IgD-negative memory B cell (primary cell): Measurements from ENCODE around the gene SPACA7. TPM values are rescaled to one million over a fixed set of nuclear protein-coding genes. Genes with fewer than 3 reads are reported as not detected.

Source experiments
- H3K27ac Mint-ChIP-seq, 3 donors: one replicate each; pipeline ENCODE4 v1.8.0; 2020 to 2022; ENCODE audit warnings: mild to moderate bottlenecking in 3 of 3, mixed read lengths in 3 of 3, moderate library complexity in 1 of 3
- H3K27me3 Mint-ChIP-seq: one replicate; pipeline ENCODE4 v1.8.0; 2021; ENCODE audit warnings: mixed read lengths
- H3K36me3 Mint-ChIP-seq: one replicate; pipeline ENCODE4 v1.8.0; 2020; ENCODE audit warnings: mild to moderate bottlenecking, mixed read lengths
- H3K4me1 Mint-ChIP-seq, 3 donors: one replicate each; pipeline ENCODE4 v1.8.0; 2020 to 2022; ENCODE audit warnings: mixed read lengths in 3 of 3, mild to moderate bottlenecking in 1 of 3
- H3K4me3 Mint-ChIP-seq, 4 donors: one replicate each; pipeline ENCODE4 v1.8.0; 2020 to 2022; ENCODE audit warnings: mild to moderate bottlenecking in 4 of 4, mixed read lengths in 4 of 4, moderate library complexity in 3 of 4
- H3K9me3 Mint-ChIP-seq, 3 donors: one replicate each; pipeline ENCODE4 v1.8.0; 2020 to 2021; ENCODE audit warnings: mixed read lengths in 3 of 3, mild to moderate bottlenecking in 1 of 3
- polyA plus RNA-seq: library from polyadenylated mRNA; unstranded; fragments of 300-500 nt; fragmentation: Illumina TruSeq; gene quantifications from one replicate; pipeline ENCODE4 v1.2.3, GENCODE V29; 2021

Gene SPACA7, protein sequence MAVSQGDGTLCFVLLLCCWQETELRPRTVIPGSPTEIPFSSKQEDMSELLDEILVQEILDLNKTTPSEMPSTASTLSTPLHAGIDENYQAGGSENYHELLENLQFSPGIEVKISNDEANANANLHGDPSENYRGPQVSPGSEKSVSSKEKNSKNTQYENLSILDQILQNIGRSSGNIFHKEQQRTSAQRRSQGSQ
- not detected for polyA plus RNA-seq

DNA sequence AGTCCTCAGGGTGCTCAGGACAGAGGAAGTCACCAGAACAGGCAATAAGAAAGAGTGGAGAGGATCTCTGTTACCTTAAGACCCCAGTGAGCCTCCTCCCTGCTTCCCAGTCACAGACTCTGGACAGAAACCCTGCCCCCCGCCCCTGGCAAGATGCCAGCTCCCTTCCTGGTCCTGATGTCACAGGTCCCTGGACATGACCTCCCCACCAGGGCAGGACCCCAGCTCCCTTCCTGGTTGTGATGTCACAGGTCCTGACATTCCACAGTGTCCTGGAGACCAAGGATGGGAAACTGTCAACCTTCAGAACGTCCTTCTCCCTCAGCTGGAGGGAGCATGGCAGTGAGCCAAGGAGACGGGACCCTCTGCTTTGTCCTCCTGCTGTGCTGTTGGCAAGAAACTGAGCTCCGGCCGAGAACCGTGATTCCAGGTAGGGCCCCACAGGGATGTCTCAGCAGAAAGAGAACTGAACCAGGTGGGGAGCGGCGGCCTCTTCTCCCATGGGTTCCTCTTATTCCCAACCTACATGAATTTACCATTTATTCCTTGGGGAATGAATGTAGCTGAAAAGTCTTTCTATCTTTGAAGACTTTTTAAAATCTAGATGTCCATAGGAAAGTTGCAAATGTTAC, at the start of gene SPACA7:
Gene SPACA7 (plus strand): TSS at position 306 of the 632 bp plus-strand sequence. CDS start 31 bp downstream, at position 337.
- Mint-ChIP-seq H3K4me3 (no peak within 1 kb of the TSS), H3K36me3 (peaks cover 2% of the 10 kb centered on the region), H3K4me1 (no peaks in the 10 kb centered on the region), H3K9me3 (peaks cover 2 to 21% (median 6%) of the 10 kb centered on the region in 3 donors), H3K27me3 (no peaks in the 10 kb centered on the region), H3K27ac (peak within 1 kb of the TSS in 1 of 3 donors; percentile 71)

DNA sequence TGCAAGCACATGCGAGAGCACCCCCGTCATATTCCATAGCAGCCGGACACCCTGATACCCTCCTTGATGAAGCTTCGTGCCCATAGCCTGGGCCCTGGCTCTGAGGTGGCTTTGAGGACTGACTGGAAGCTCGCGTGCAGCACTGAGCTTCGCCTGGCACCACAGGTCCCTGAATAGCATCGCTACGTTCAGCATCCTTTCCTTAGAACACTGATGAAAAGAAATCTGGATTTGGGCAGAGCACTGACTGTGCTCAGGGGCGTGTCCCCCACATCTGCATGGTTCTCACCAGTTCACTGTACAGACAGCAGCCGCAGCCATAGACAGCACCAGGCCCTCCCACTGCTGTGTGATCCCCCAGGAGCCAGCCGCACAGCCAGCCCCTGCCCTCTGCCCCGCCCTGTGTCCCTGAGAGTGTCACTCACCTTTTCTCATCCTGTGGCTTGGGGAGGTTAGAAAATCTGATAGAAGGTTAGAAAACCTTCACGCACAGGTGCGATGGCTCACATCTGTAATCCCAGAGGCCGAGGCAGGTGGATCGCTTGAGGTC, 49.3 kb upstream of the SPACA7 start:
- Mint-ChIP-seq H3K36me3 (no peaks in the 10 kb centered on the region), H3K27ac (no peak overlapping the region), H3K4me3 (no peak overlapping the region), H3K9me3 (peaks cover 0 to 2% (median 0%) of the 10 kb centered on the region in 3 donors), H3K4me1 (no peaks in the 10 kb centered on the region), H3K27me3 (peaks cover 13% of the 10 kb centered on the region)

DNA sequence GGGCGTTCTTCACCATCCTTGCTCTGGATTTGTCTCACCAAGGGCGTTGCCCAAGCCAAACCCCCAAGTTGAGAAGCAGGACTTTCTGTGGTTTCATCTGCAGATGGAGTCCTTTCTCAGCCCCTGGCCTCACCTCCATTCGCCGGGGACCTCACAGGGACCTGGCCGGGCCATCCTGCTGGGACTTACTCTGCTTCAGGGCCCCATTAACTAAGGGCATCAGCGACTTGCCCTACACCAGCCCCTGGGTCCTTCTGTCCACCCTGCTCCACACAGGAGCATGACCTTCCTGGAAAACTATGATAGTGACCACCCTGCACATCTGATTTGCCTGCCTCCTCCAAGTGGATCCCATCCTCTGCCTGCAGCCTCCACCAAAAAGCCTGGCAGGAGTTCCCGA, 47.2 kb upstream of the SPACA7 start:
- no peaks in the 10 kb centered on the region for H3K4me1 Mint-ChIP-seq
- H3K4me3 Mint-ChIP-seq: no peak overlapping the region
- H3K27me3 Mint-ChIP-seq: peaks cover 18% of the 10 kb centered on the region
- H3K27ac Mint-ChIP-seq: no peak overlapping the region
- H3K36me3 Mint-ChIP-seq: no peaks in the 10 kb centered on the region
- H3K9me3 Mint-ChIP-seq: peaks cover 0 to 1% (median 0%) of the 10 kb centered on the region in 3 donors

DNA sequence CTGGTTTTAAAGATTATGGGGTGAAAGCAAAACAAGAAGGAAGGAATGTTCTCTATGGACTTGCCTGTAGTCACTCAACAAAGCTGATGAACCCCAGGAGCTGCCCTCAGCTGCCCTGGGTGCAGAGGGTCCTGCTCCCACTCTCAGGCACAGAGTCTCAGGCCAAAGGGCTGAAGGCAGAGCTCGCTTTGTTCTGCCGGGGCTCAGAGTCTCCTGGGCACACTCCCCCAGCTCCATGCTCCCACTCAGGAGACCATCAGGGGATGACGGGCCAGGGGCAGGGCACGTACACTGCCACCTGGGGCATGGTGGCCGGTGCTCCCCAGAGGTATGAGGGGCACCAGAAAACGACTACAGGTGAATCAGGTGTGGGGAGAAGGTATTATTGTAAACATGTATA, 46.8 kb upstream of the SPACA7 start:
- H3K27me3 Mint-ChIP-seq: peaks cover 18% of the 10 kb centered on the region
- H3K4me1 Mint-ChIP-seq: no peaks in the 10 kb centered on the region
- H3K36me3 Mint-ChIP-seq: no peaks in the 10 kb centered on the region
- no peaks in the 10 kb centered on the region for H3K9me3 Mint-ChIP-seq
- H3K27ac Mint-ChIP-seq: no peak overlapping the region
- no peak overlapping the region for H3K4me3 Mint-ChIP-seq

DNA sequence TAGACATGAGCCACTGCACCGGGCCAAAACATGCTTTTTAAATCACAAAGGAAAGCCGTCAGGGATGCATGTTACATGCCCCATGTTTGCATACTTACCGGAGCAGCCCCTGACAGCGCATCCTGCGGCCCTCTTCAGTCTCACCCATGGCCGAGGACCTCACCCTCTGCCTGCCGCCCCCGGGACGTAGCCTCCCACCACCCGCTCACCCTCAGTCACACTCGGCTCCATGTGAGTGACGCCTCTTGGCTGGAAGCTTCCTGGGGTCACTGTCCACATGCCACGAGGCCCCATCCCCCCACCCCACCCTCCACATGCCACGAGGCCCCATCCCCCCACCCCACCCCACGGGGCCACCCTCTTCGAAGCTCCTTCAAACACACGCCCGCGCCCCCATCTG, 46.1 kb upstream of the SPACA7 start:
- Mint-ChIP-seq H3K4me1 (no peaks in the 10 kb centered on the region), H3K4me3 (no peak overlapping the region), H3K27me3 (peaks cover 18% of the 10 kb centered on the region), H3K36me3 (no peaks in the 10 kb centered on the region), H3K9me3 (no peaks in the 10 kb centered on the region), H3K27ac (no peak overlapping the region)

DNA sequence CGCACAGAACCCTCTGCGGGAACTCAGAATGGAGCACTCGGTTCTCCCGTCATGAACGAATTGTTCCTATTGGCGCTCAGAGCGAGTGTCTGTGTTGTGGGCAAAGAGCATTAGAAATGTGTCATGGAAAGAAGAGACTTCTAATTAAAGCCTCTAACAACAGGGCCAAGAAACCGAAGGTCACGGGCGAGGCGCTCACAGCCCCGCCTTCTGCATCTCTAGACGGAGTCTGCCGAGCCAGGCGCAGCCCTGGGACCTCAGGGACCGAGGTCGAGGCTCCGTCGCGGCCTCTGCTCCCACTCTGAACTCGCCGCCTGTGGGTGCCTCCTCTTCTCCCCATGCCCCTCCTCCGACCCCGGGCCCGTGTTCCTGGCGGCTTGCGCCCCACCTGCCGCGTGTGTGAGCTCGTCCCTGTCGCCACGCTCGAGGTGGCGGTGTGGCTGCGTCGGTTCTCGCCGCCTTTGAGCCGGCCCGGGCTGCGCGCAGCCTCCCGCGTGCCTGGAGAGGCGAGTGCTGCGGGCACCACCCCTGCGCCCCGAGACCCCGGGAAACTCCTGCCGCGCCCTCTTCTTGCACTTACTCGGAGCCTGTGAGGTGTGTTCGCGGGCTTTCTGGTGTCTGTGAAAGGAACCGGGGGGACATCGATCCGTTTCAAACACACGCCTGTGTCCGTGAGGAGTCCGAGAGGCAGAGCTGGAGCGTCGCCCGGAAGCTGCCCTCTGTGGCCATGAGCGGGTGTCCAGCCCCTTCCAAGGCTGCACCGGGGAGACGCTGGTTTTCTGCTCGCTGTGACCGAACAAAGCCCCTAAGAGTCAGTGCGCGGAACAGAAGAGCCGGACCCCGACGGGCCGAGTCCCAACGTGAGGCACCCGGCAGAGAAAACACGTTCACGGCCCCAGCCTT, 45.4 kb upstream of the SPACA7 start:
- Mint-ChIP-seq H3K4me3 (no peak overlapping the region), H3K27me3 (peaks cover 18% of the 10 kb centered on the region), H3K27ac (no peak overlapping the region), H3K9me3 (peaks cover 0 to 2% (median 0%) of the 10 kb centered on the region in 3 donors), H3K36me3 (no peaks in the 10 kb centered on the region), H3K4me1 (no peaks in the 10 kb centered on the region)

DNA sequence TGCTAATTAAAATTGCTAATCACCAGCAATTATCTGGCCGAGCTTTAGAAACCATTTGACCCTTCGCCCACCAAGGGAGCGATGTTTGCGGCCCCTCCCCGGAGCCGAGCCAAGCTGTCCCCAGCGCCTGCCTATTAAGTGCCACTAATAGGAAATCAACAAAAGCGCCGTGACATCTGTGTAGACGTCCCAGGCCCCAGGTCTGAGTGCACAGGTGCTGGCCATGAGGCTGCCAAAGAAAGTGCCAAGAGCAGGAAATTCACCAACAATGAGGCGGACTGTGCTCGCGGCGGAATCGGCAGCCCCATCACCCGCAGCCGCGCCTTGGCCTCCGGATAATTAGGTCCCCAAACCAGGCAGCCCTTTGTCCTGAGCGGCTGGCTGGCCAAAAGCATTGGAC, 44.5 kb upstream of the SPACA7 start:
- Mint-ChIP-seq H3K4me3 (no peak overlapping the region), H3K9me3 (peaks cover 0 to 8% (median 7%) of the 10 kb centered on the region in 3 donors)

DNA sequence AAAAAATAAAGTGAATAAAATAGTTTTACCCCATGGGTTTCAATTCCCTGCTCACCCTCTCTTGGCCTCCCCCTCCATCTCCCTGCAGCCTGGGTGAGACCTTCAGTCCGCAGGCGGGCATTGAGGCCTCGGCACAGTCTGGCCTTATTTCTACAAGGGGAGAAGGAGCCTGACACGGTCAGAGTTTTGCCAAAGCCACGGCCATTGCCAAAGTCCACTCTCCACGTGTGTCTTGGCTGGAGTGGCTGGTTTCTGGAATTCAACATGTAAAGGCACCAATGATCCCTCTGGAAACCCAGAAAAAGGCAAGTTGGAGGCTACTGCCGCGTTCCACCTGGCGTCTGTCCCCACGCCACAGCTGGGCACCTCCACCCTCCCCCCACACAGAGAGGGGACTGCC, 43.4 kb upstream of the SPACA7 start:
- Mint-ChIP-seq H3K27me3 (peaks cover 16% of the 10 kb centered on the region), H3K9me3 (peaks cover 5 to 16% (median 11%) of the 10 kb centered on the region in 3 donors), H3K4me3 (no peak overlapping the region), H3K36me3 (no peaks in the 10 kb centered on the region), H3K27ac (no peak overlapping the region), H3K4me1 (no peaks in the 10 kb centered on the region)

More for the DNA sequence above, 44.5 kb upstream of the SPACA7 start:
- Mint-ChIP-seq H3K4me1 (no peaks in the 10 kb centered on the region), H3K36me3 (no peaks in the 10 kb centered on the region), H3K27ac (no peak overlapping the region), H3K27me3 (peaks cover 18% of the 10 kb centered on the region)

DNA sequence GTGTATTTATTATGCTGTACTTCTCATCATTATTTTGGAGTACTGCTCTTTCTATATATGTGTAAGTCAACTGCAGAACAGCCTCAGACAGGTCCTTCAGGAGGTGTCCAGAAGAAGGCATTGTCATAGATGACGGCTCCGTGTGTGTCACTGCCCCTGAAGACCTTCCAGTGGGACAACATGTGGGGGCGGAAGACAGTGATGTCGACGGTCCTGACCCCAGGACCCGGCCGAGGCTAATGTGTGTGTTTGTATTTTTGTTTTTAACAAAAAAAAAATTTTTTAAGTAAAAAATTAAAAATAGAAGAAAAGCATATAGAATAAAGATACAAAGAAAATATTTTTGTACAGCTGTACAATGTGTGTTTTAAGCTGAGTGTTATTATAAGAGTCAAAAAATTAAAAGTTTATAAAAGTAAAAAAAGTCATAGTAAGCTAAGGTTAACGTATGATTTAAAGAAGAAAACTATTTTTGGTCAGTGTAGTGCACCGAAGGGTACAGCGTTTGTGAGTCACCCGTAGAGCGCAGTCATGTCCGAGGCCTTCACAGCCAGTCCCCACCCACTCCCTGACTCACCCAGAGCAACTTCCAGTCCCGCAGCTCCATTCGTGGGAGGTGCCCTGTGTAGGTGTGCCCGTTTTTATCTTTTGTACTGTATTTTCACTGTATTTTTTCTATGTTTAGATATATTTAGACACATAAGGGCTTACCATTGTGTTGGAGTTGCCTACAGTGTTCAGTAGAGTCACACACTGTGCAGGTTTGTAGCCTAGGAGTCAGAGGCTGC, 42.2 kb upstream of the SPACA7 start:
- Mint-ChIP-seq H3K27ac (no peak overlapping the region), H3K27me3 (peaks cover 15% of the 10 kb centered on the region), H3K4me3 (no peak overlapping the region)

DNA sequence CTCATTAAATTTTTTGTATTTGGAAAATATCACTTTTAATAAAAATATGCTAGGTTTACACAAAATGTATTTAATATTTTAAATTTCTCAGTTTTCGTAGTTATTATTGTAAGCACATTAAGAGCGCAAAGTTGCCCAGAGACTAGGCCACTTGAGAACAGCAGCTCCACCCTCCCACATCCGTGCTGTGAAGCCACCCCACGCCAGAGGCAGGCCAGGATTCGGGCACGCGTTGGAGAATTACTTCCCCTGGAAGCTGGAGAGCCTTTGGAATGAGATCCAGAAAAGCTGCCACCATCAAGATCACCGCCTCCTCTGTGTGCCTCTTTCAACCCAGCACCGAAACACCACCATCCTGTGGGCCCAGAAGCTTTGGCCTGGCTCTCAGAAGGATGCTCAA, 41.0 kb upstream of the SPACA7 start:
- Mint-ChIP-seq H3K4me3 (no peak overlapping the region), H3K9me3 (peaks cover 5 to 16% (median 11%) of the 10 kb centered on the region in 3 donors), H3K36me3 (peaks cover 3% of the 10 kb centered on the region), H3K27me3 (peaks cover 9% of the 10 kb centered on the region), H3K4me1 (no peaks in the 10 kb centered on the region), H3K27ac (no peak overlapping the region)

More for the DNA sequence above, 42.2 kb upstream of the SPACA7 start:
- Mint-ChIP-seq H3K9me3 (peaks cover 5 to 16% (median 11%) of the 10 kb centered on the region in 3 donors), H3K36me3 (peaks cover 3% of the 10 kb centered on the region), H3K4me1 (no peaks in the 10 kb centered on the region)

DNA sequence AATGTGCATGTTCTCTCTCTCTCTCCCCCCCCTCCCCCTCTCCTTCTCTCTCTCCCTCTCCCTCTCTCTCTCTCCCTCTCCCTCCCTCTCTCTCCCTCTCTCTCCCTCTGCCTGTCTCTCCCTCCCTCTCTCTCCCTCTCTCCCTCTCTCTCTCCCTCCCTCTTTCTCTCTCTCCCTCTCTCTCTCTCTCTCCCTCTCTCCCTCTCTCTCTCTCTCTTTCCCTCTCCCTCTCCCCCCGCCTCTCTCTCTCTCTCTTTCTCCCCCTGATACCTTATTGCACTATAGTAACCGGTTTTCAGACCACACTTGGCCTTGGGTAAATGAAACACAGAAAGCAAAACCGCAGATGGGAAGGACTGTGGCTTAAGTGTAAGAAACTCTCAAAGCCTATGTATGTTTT, 34.7 kb upstream of the SPACA7 start:
- Mint-ChIP-seq H3K27me3 (peaks cover 10% of the 10 kb centered on the region), H3K4me1 (no peaks in the 10 kb centered on the region), H3K9me3 (peaks cover 4 to 11% (median 5%) of the 10 kb centered on the region in 3 donors), H3K4me3 (no peak overlapping the region), H3K36me3 (peaks cover 3% of the 10 kb centered on the region), H3K27ac (no peak overlapping the region)

DNA sequence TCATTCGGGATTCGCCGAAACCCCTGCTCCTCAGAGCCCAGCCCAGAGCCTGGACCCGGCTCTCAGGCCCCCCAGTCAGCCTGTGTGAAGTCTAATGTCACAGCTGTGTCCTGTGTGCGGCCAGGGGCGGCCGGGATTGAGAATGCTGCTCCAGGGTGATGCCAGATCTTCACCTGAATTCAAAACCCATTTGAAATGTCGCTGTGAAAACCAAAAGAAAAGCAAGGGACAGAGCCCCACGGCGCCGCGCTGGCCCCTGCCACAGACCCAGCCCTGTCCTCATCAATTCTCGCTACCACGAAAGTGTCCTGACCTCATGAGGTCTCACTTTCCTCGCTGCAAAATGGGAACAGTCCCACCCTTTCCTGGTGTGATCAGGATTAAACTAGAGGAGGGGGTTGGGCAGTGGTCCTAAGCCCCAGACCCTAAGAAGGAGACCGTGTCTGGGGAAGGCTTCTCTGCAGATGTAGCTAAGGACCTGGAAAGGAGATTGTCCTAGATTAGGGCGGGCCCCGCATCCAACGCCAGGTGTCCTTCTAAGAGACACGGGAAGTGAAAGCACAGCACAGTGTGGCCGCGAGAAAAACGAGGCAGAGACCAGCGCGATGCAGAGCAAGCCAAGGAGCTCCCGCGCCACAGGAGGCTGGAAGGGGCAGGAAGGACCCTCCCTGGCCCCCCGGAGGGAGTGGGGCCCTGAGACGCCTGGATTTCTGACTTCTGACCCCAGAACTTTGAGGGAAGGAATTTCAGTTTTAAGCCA, 34.0 kb upstream of the SPACA7 start:
- Mint-ChIP-seq H3K4me1 (no peaks in the 10 kb centered on the region), H3K27me3 (peaks cover 12% of the 10 kb centered on the region), H3K36me3 (peaks cover 3% of the 10 kb centered on the region), H3K27ac (no peak overlapping the region), H3K9me3 (peaks cover 3 to 4% (median 4%) of the 10 kb centered on the region in 3 donors), H3K4me3 (no peak overlapping the region)

DNA sequence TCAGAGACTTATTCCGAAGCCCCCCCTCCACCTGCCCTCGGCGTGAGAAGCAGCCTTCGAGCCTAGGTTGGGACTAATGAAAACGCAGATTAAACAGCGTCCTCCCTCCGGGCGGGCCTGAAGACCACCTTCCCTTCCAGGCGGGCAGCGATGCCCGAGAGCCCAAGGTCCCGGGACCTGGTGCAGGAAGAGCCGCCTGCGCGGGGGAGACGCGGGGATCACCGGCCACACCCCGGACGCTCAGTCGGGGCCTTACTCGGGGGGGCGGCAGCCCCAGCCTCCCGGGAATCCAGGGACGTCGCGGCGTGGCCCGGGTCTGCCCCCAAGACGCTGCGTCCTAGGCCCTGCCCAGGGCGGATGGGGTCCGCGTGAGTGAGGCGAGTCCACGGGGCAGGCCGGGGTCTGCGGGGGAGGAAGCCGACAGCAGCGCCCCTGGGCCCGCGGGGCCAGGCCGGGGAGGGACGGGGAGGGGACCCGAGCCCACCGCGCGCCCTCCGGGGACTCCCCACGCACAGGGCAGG, 33.3 kb upstream of the SPACA7 start:
- Mint-ChIP-seq H3K27ac (no peak overlapping the region), H3K9me3 (no peaks in the 10 kb centered on the region)

DNA sequence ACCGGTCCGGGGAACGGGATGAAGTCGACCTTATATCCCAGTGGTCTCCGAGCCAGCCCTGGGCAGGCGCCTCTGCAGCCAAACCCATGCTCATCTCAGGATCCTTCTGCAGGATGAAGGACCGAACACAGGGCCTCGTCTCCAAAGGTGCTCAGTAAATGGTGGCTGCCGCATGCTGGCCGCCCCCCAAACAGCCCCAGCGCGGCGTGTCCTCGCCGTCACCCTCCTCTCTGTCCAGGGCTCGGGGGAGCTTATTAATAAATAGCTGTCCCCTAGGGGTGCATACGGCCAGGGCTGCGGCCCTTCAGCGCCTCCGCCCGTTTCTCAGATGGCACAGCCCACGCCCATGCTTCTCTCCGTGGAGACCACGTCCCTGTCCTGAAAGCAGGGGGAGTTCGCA, 32.6 kb upstream of the SPACA7 start:
- Mint-ChIP-seq H3K4me3 (no peak overlapping the region), H3K27ac (no peak overlapping the region), H3K36me3 (peaks cover 3% of the 10 kb centered on the region), H3K4me1 (no peaks in the 10 kb centered on the region), H3K9me3 (no peaks in the 10 kb centered on the region), H3K27me3 (peaks cover 18% of the 10 kb centered on the region)

More for the DNA sequence above, 33.3 kb upstream of the SPACA7 start:
- no peaks in the 10 kb centered on the region for H3K4me1 Mint-ChIP-seq
- peaks cover 3% of the 10 kb centered on the region for H3K36me3 Mint-ChIP-seq
- H3K27me3 Mint-ChIP-seq: peaks cover 14% of the 10 kb centered on the region
- H3K4me3 Mint-ChIP-seq: no peak overlapping the region
